ENCODE measurements around the gene MYH6.

Gene MYH6

GRCh38 chr14:23382731-23383440, 25.2 kb downstream of the MYH6 start:
- H2AK5ac ChIP-seq (ENCODE audit: low read length): no peak overlapping the region
- H3K4ac ChIP-seq (ENCODE audit: low read depth, low read length): no peak overlapping the region
- WGBS (ENCODE audit: extremely low coverage, insufficient coverage, insufficient read length): no CpG with 5 or more reads among the region's 10 CpGs
- H3K4me3 ChIP-seq (ENCODE audit: low read depth, low read length): no peak overlapping the region
- no peaks in the 10 kb centered on the region for H3K36me3 ChIP-seq (ENCODE audit: control insufficient read depth in 1 of 2, insufficient read depth in 2 of 2, low read length in 2 of 2)
- no peaks in the 10 kb centered on the region for H3K79me1 ChIP-seq (ENCODE audit: low read length)
- H3K27ac ChIP-seq (ENCODE audit: low read depth, low read length): no peak overlapping the region
- H2BK12ac ChIP-seq (ENCODE audit: low read length): no peak overlapping the region
- no peak overlapping the region for H3K9ac ChIP-seq (ENCODE audit: low read length)
- H3K23ac ChIP-seq (ENCODE audit: low read length): no peak overlapping the region
- H4K8ac ChIP-seq (ENCODE audit: low read depth, low read length): no peak overlapping the region
- H3K14ac ChIP-seq (ENCODE audit: low read length): no peak overlapping the region
- H4K12ac ChIP-seq (ENCODE audit: low read depth, low read length): no peak overlapping the region
- no peak for DNase-seq
- no peaks in the 10 kb centered on the region for H3K4me1 ChIP-seq (ENCODE audit: control insufficient read depth in 1 of 2, insufficient read depth in 2 of 2, low read length in 2 of 2)
- no peak overlapping the region for H3K18ac ChIP-seq (ENCODE audit: low read length)
- no peak overlapping the region for H3K4me2 ChIP-seq (ENCODE audit: low read length)
- no peak overlapping the region for H2BK120ac ChIP-seq (ENCODE audit: insufficient read depth, low read length, poor library complexity)
- no peaks in the 10 kb centered on the region for H3K27me3 ChIP-seq (ENCODE audit: insufficient read depth, low read length)
- H2AFZ ChIP-seq (ENCODE audit: insufficient read depth, low read length, poor library complexity): no peak overlapping the region
- no peak overlapping the region for H2BK5ac ChIP-seq (ENCODE audit: low read depth, low read length, poor library complexity)
- H3K9me3 ChIP-seq (ENCODE audit: insufficient read depth, low read depth, low read length): peaks cover 2% of the 10 kb centered on the region
- H3K79me2 ChIP-seq (ENCODE audit: control insufficient read depth, insufficient read depth, low read length, poor library complexity): no peaks in the 10 kb centered on the region
- H4K91ac ChIP-seq (ENCODE audit: low read depth, low read length): no peak overlapping the region

GRCh38 chr14:23382276-23382675, 25.8 kb downstream of the MYH6 start:
- Histone ChIP-seq H3K4ac (ENCODE audit: low read depth, low read length) (no peak overlapping the region), H4K12ac (ENCODE audit: low read depth, low read length) (no peak overlapping the region), H3K14ac (ENCODE audit: low read length) (no peak overlapping the region), H3K27ac (ENCODE audit: low read depth, low read length) (no peak overlapping the region), H4K8ac (ENCODE audit: low read depth, low read length) (no peak overlapping the region), H3K9ac (ENCODE audit: low read length) (no peak overlapping the region), H3K79me2 (ENCODE audit: control insufficient read depth, insufficient read depth, low read length, poor library complexity) (no peaks in the 10 kb centered on the region), H2BK5ac (ENCODE audit: low read depth, low read length, poor library complexity) (no peak overlapping the region), H3K4me1 (ENCODE audit: control insufficient read depth in 1 of 2, insufficient read depth in 2 of 2, low read length in 2 of 2) (no peaks in the 10 kb centered on the region), H2AFZ (ENCODE audit: insufficient read depth, low read length, poor library complexity) (no peak overlapping the region), H4K91ac (ENCODE audit: low read depth, low read length) (no peak overlapping the region), H2AK5ac (ENCODE audit: low read length) (no peak overlapping the region), H3K4me3 (ENCODE audit: low read depth, low read length) (no peak overlapping the region), H3K36me3 (ENCODE audit: control insufficient read depth in 1 of 2, insufficient read depth in 2 of 2, low read length in 2 of 2) (no peaks in the 10 kb centered on the region), H3K9me3 (ENCODE audit: insufficient read depth, low read depth, low read length) (peaks cover 2% of the 10 kb centered on the region), H3K79me1 (ENCODE audit: low read length) (no peaks in the 10 kb centered on the region), H2BK12ac (ENCODE audit: low read length) (no peak overlapping the region), H2BK120ac (ENCODE audit: insufficient read depth, low read length, poor library complexity) (no peak overlapping the region), H3K4me2 (ENCODE audit: low read length) (no peak overlapping the region), H3K23ac (ENCODE audit: low read length) (no peak overlapping the region), H3K18ac (ENCODE audit: low read length) (no peak overlapping the region), H3K27me3 (ENCODE audit: insufficient read depth, low read length) (no peaks in the 10 kb centered on the region)
- DNase-seq: no peak
- WGBS (ENCODE audit: extremely low coverage, insufficient coverage, insufficient read length): no CpG with 5 or more reads among the region's 6 CpGs

- Histone ChIP-seq H3K4ac (ENCODE audit: low read depth, low read length) (no peak overlapping the region), H3K79me1 (ENCODE audit: low read length) (no peaks in the 10 kb centered on the region), H2BK5ac (ENCODE audit: low read depth, low read length, poor library complexity) (no peak overlapping the region), H3K27me3 (ENCODE audit: insufficient read depth, low read length) (no peaks in the 10 kb centered on the region), H4K91ac (ENCODE audit: low read depth, low read length) (no peak overlapping the region), H3K18ac (ENCODE audit: low read length) (no peak overlapping the region), H3K9ac (ENCODE audit: low read length) (no peak overlapping the region), H3K27ac (ENCODE audit: low read depth, low read length) (no peak overlapping the region), H2AK5ac (ENCODE audit: low read length) (no peak overlapping the region), H3K23ac (ENCODE audit: low read length) (no peak overlapping the region), H4K12ac (ENCODE audit: low read depth, low read length) (no peak overlapping the region), H3K9me3 (ENCODE audit: insufficient read depth, low read depth, low read length) (peaks cover 2% of the 10 kb centered on the region), H3K79me2 (ENCODE audit: control insufficient read depth, insufficient read depth, low read length, poor library complexity) (no peaks in the 10 kb centered on the region), H4K8ac (ENCODE audit: low read depth, low read length) (no peak overlapping the region), H3K36me3 (ENCODE audit: control insufficient read depth in 1 of 2, insufficient read depth in 2 of 2, low read length in 2 of 2) (no peaks in the 10 kb centered on the region), H2BK12ac (ENCODE audit: low read length) (no peak overlapping the region), H3K4me1 (ENCODE audit: control insufficient read depth in 1 of 2, insufficient read depth in 2 of 2, low read length in 2 of 2) (no peaks in the 10 kb centered on the region), H3K14ac (ENCODE audit: low read length) (no peak overlapping the region), H3K4me3 (ENCODE audit: low read depth, low read length) (no peak overlapping the region), H3K4me2 (ENCODE audit: low read length) (no peak overlapping the region), H2AFZ (ENCODE audit: insufficient read depth, low read length, poor library complexity) (no peak overlapping the region), H2BK120ac (ENCODE audit: insufficient read depth, low read length, poor library complexity) (no peak overlapping the region)
- no CpG with 5 or more reads among the region's 3 CpGs for WGBS (ENCODE audit: extremely low coverage, insufficient coverage, insufficient read length)
- DNase-seq: no peak
Measured at GRCh38 chr14:23381871-23382270, 26.2 kb downstream of the MYH6 start.

- Histone ChIP-seq H3K9ac (ENCODE audit: low read length) (no peak overlapping the region), H3K27me3 (ENCODE audit: insufficient read depth, low read length) (no peaks in the 10 kb centered on the region), H3K23ac (ENCODE audit: low read length) (no peak overlapping the region), H2AK5ac (ENCODE audit: low read length) (no peak overlapping the region), H2AFZ (ENCODE audit: insufficient read depth, low read length, poor library complexity) (no peak overlapping the region), H3K14ac (ENCODE audit: low read length) (no peak overlapping the region), H3K9me3 (ENCODE audit: insufficient read depth, low read depth, low read length) (peaks cover 2% of the 10 kb centered on the region), H3K79me2 (ENCODE audit: control insufficient read depth, insufficient read depth, low read length, poor library complexity) (no peaks in the 10 kb centered on the region), H3K4me1 (ENCODE audit: control insufficient read depth in 1 of 2, insufficient read depth in 2 of 2, low read length in 2 of 2) (no peaks in the 10 kb centered on the region), H3K4ac (ENCODE audit: low read depth, low read length) (no peak overlapping the region), H3K27ac (ENCODE audit: low read depth, low read length) (no peak overlapping the region), H2BK120ac (ENCODE audit: insufficient read depth, low read length, poor library complexity) (no peak overlapping the region), H4K12ac (ENCODE audit: low read depth, low read length) (no peak overlapping the region), H2BK5ac (ENCODE audit: low read depth, low read length, poor library complexity) (no peak overlapping the region), H3K79me1 (ENCODE audit: low read length) (no peaks in the 10 kb centered on the region), H3K36me3 (ENCODE audit: control insufficient read depth in 1 of 2, insufficient read depth in 2 of 2, low read length in 2 of 2) (no peaks in the 10 kb centered on the region), H3K4me3 (ENCODE audit: low read depth, low read length) (no peak overlapping the region), H4K8ac (ENCODE audit: low read depth, low read length) (no peak overlapping the region), H2BK12ac (ENCODE audit: low read length) (no peak overlapping the region), H3K18ac (ENCODE audit: low read length) (no peak overlapping the region), H3K4me2 (ENCODE audit: low read length) (no peak overlapping the region), H4K91ac (ENCODE audit: low read depth, low read length) (no peak overlapping the region)
- DNase-seq: no peak
- no CpG with 5 or more reads among the region's 4 CpGs for WGBS (ENCODE audit: extremely low coverage, insufficient coverage, insufficient read length)
Measured at GRCh38 chr14:23380976-23381375, 27.1 kb downstream of the MYH6 start.

Data from trophoblast cell (in vitro differentiated cells and primary cell).